GM23338 (cell line): ENCODE results near the gene SLC35A3.

Source experiments
- CTCF ChIP-seq, 2 experiments: fragments of 200-600 bp in 1 of 2; sonication (generic) in 1 of 2; conservative IDR thresholded peaks; 2 replicates each; pipeline versions ENCODE4 v1.5.1 to v1.6.1; 2016 to 2017; ENCODE audit warnings: antibody characterized with exemption in 2 of 2, low read depth in 2 of 2, mild to moderate bottlenecking in 2 of 2, moderate library complexity in 1 of 2
- EZH2 ChIP-seq: fragments of 200-600 bp; sonication (generic); IDR thresholded peaks from one replicate; pipeline ENCODE4 v1.8.0; 2017; ENCODE audit warnings: antibody characterized with exemption, mild to moderate bottlenecking, low read depth; ENCODE audit not compliant: unreplicated experiment

GRCh38 chr1:100039591-100039990 lies 69.8 kb downstream of the SLC35A3 start:
- TF ChIP-seq EZH2 (no peak), CTCF (conservative IDR thresholded peaks at IDR 0.05; ENCODE audit: low read depth in 2 of 2) (no peak)
